Fibroblast of pulmonary artery (primary cell): Measurements from ENCODE around the gene IGFALS.
A peak's percentile ranks its signal among the peaks of the same experiment; 100 is the strongest.

ENCODE experiments used
- DNase-seq: peaks from one replicate; pipeline ENCODE4 v3.0.0-alpha.2; 2010; ENCODE audit warnings: low read depth
- H3K4me3 ChIP-seq: replicated peaks from 2 replicates; pipeline ENCODE4 v1.5.1; 2011; ENCODE audit warnings: low read depth, mild to moderate bottlenecking, control low read depth, low read length, moderate library complexity
- CTCF ChIP-seq: IDR thresholded peaks from 2 replicates; pipeline ENCODE4 v1.5.1; 2011; ENCODE audit warnings: mild to moderate bottlenecking, control low read depth, low read length, inconsistent platforms; ENCODE audit errors: missing control alignments

The IGFALS gene

GRCh38 chr16:1793578-1794220 lies at the start of gene IGFALS:
Gene IGFALS (minus strand): TSS chr16:1793705. CDS start chr16:1793652, 53 bp downstream.
- no peak for DNase-seq
- no peak within 1 kb of the TSS for H3K4me3 ChIP-seq
- no peak for TF ChIP-seq CTCF

- H3K4me3 ChIP-seq: no peak overlapping the region
- TF ChIP-seq CTCF: no peak
- DNase-seq: peak; percentile 54
Observed at GRCh38 chr16:1839554-1839953, 46.0 kb upstream of the IGFALS start.

- no peak for TF ChIP-seq CTCF
- no peak overlapping the region for H3K4me3 ChIP-seq
- DNase-seq: no peak
Observed at GRCh38 chr16:1834096-1834495, 40.6 kb upstream of the IGFALS start.

- DNase-seq: no peak
Observed at GRCh38 chr16:1832838-1833454, 39.4 kb upstream of the IGFALS start.

GRCh38 chr16:1831186-1832075 lies 37.9 kb upstream of the IGFALS start:
- DNase-seq: no peak
- H3K4me3 ChIP-seq: no peak overlapping the region
- no peak for TF ChIP-seq CTCF

More at GRCh38 chr16:1832838-1833454, 39.4 kb upstream of the IGFALS start:
- no peak overlapping the region for H3K4me3 ChIP-seq
- TF ChIP-seq CTCF: no peak

- DNase-seq: no peak
- no peak for TF ChIP-seq CTCF
- H3K4me3 ChIP-seq: no peak overlapping the region
Observed at GRCh38 chr16:1830213-1830612, 36.7 kb upstream of the IGFALS start.
